Hippocampal formation (tissue), 2 donors: ENCODE data around the gene LAMA3.
A peak's percentile ranks its signal among the peaks of the same experiment; 100 is the strongest.

Source experiments
- DNase-seq, 2 donors: peaks; one replicate each; lab custom pipeline; 2025; lab: John Stamatoyannopoulos, UW

Gene LAMA3

DNA sequence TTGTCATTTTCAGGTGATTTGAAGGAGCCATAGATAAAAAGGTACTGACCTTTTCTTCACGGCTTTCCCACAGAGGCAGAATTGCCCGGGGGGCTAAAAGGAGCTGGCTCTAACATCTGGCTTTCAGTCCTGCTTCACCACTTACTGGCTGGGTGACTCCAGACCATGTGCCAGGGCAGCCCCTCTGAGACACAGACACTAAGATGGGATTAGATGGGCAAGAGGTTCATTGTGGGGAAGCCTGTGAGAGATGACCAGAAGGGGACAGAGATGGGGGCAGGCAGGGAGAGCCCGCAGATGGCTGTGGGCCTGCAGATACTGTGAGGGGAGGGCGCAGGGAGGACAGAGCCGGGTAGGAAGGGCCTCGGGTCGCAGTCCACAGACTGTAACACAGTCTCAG, 250.6 kb downstream of the LAMA3 start:
- no peak for DNase-seq

- DNase-seq: no peak
These were observed 252.5 kb downstream of the LAMA3 start for GRCh38 chr18:23941791-23942190.

GRCh38 chr18:23943104-23943503, 253.9 kb downstream of the LAMA3 start:
- DNase-seq: no peak

DNA sequence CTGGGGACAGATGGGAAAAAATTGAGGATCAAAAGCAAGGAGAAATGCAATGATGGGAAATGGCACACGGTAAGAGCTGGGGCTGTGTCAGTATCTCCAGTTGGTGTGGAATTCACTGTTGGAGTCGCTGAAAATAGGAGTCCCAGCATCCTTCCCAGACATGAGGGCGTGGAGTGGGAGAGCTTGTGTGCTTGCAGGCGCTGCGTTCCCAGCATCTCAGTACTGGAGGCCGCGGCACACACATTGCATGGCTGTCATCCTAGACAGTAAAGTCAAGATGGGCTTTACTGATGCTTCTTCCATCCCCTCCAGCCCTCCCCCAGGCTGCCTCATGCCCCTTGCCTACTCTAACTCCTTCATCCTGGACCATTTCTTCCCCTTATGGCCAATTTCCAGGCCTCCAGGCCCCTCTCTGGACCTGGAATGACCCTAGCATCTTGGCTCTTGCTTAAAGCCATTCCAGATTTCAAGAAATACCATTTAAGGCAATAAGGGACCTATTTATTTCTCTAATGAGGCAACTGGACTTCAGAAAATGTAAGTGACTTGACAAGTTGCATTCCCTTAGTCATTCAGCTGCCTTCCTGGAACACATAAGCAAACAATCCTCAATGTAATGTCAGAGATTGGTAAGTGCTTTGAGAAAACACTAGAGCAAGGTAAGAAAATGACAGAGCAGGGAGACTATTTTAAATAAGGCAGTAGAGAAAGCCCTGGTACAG, 254.8 kb downstream of the LAMA3 start:
- peak in 1 of 2 donors; percentile 6 for DNase-seq

GRCh38 chr18:23945416-23946079, 256.3 kb downstream of the LAMA3 start:
- DNase-seq: no peak

DNA sequence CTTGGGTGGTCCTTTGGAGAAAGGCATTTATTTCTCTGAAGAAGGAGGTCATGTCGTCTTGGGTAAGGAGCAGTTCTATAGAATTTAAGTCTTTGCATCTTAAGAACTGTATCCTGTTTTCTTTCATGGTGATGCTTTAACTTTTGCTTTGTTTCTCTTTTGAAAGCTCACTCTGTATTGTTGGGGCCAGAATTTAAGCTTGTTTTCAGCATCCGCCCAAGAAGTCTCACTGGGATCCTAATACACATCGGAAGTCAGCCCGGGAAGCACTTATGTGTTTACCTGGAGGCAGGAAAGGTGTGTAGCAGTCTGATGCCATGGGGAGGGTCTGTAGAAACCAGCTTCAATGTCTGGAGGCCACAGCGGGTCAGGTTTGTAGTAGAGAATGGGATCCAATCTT, 260.6 kb downstream of the LAMA3 start:
- no peak for DNase-seq

DNA sequence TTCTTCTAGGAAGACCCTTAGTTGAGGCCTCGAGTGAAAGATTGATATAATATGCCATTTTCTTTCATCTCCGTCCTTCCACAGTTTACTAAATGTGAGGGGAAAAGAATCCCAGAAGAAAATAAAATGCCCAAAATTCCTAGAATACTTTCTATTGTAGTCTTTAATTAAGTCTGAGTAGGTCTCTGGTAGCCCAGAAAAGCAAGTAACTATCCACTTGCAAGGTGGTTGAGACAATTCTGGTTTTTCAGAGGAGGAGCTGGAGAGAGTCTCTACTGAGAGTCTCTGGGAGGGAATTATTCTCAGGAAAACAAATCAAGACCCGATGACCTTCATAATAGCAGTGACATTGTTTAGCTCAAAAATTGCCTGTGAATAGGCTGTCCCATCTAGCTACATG, 261.4 kb downstream of the LAMA3 start:
- no peak for DNase-seq

GRCh38 chr18:23951206-23951605, 262.0 kb downstream of the LAMA3 start:
- DNase-seq: no peak

GRCh38 chr18:23953984-23954383, 264.7 kb downstream of the LAMA3 start:
- no peak for DNase-seq

DNA sequence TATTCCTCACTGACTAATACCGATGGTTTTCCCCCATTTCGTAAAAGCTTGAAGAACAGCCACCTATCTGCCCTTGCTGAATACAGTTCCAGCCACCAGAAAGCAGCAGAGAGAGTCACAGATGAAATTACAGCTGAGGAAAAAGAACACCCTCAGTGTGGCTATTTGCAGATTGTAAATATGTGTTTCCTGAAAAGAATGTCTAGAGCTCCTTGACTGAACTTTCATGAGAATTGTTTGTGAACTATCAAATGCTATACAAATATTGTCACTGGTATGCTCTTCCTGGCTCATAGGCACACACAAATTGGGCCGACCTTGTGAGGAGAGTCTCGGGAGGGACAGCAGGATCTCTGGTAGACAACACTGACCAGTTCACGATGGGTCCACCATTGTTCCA, 267.2 kb downstream of the LAMA3 start:
- no peak for DNase-seq

DNA sequence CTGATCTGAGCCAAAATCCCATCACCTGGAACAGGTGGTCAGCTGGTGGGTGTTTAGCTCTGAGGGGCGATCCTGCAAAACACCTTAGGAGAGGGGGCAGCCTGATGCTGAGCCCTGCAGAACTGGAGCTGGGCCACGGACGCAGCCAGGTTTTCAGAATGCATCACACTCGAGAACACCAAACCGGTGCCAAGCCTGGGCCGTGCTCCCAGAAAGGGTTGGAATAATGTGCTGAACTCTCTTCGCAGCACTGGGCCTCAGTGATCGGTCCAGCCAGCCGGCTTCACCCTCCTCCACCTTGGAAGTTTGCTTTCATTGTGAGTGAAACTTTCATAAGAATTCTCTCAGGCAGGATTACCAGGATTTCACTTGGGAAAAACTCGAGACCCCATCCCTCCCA, 268.8 kb downstream of the LAMA3 start:
- DNase-seq: peak in 1 of 2 donors; percentile 29

- no peak for DNase-seq
These were observed 274.4 kb downstream of the LAMA3 start for GRCh38 chr18:23963443-23964165.

GRCh38 chr18:23964282-23965238, 275.3 kb downstream of the LAMA3 start:
- no peak for DNase-seq

DNA sequence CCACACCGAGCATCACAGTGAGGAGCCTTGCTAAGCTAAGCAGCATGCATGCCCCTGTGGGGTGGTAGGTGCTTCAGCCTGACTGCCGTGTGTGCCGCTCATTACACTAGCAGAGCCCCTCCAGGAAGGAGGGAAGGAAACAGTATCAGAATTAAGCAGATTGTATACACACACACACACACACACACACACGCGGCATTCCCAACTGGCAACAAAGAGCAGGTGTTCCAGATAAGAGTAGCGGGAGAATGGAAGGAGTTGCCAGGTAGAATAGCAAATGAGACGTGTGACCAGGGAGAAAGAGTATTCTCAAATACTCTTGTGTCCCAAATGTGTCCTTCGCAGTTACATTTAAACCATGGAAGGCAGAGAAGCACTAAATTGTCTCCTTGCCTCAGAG, 277.7 kb downstream of the LAMA3 start:
- DNase-seq: no peak

- DNase-seq: no peak
These were observed 278.3 kb downstream of the LAMA3 start for GRCh38 chr18:23967321-23968089.

DNA sequence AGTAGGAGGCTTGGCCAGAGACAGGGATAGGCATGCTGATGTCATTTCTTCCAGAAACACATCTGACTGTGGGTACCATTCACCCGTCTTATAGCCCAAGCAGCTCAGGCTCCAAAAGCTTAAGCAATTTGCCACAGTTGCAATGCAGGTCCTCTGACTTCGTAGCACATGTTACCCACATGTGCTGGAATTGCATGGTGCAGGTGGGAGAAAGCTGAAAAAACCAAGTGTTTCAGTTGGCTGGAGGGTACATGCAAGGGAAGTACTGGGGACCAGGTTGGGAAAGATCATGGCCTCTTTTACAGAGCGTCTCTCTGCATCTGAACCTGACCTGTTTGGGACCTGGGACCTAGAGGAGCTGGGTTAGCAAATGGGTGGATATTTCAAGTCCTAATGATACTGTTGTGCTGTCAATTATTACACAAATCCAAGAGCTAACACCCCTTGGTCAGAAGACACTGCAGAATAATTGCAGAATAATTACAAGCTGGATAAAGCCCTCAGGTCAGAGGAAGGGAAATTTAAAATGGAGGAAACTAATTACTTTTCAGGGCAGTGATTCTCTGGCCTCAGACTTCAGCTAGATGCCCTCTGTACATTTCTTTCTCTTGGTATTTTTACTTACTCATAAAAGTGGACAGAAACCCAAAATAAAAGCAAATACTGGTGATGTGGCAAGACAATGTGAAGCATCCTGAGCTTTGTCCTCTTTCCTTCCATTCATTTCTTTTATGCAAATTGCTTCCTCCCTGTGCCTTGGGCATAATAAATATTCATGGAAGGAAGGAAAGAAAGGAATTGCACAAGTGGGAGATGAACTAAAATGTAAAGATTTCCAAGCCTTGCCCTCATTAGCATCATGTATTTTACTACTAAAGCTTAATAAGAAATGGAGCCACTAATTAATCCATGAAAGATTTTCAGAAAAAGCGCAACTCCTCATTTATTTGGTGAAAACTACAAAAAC, 279.7 kb downstream of the LAMA3 start:
- no peak for DNase-seq

GRCh38 chr18:23969664-23970063, 280.4 kb downstream of the LAMA3 start:
- DNase-seq: no peak

DNA sequence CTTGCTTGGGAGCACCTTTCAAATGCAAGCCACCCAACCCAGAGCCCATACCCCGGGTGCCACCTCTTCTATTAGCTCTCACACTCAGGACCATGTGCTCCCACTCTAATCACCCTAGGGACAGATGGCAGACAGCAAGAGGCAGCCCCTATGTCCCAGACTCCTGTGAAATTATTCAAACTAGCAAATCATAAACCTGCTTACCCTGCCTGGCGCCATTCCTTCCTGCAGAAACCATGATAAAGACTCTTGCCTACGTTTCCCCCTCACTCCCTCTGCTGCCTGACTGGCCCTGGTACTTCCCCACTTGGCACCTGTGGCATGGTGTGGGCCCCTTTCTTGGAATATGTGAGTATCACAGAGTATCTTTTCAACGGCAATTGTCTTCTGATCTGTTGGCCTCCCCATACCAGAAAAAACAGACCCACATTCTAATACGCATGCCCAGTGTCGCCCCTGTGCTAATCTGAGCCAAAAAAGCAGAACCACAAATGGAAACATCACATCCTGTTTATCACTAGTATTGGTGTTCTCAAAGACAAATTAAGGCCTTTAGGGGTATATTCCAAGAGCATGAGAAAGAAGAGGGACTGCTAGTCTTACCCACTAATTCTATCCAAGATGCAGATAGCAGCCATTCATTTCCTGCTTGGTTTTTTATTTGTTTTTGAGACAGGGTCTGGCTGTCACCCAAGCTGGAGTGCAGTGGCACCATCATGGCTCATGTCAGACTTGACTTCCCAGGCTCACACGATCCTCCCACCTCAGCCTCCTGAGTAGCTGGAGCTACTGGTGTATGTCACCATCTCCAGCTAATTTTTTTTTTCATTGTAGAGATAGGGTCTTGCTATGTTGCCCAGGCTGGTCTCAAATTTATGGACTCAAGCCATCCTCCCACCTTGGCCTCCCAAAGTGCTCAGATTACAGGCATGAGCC, 281.2 kb downstream of the LAMA3 start:
- DNase-seq: no peak

GRCh38 chr18:23971097-23971440, 281.8 kb downstream of the LAMA3 start:
- DNase-seq: no peak
